H1 (cell line): ENCODE results near the gene MYMX.
"Not testable (repeated sequence)": the region's sequence is repeated elsewhere in the genome, so short reads cannot be mapped to it uniquely, and the experiment has no call there.

Experiments used
- EZH2 ChIP-seq: fragments of 200-600 bp; sonication (generic); IDR thresholded peaks from 2 replicates; pipeline ENCODE4 v1.7.1; 2012; ENCODE audit warnings: low read depth, mild to moderate bottlenecking, moderate library complexity, low read length, inconsistent platforms; ENCODE audit not compliant: severe bottlenecking
- HDAC2 ChIP-seq, 2 experiments: fragments of 300-600 bp in 1 of 2; sonication (generic) in 1 of 2; IDR thresholded peaks; 2 replicates each; pipeline ENCODE4 v1.6.1; 2011 to 2012; ENCODE audit warnings: low read depth in 2 of 2, low read length in 2 of 2, mild to moderate bottlenecking in 2 of 2, moderate library complexity in 2 of 2, borderline replicate concordance in 1 of 2, inconsistent platforms in 1 of 2
- TF ChIP-seq, protein P1 (sequence below): IDR thresholded peaks from 2 replicates; pipeline ENCODE4 v1.6.1; 2012; ENCODE audit warnings: inconsistent platforms
- TF ChIP-seq, protein P2 (sequence below), 3 experiments: IDR thresholded peaks; 1 replicate in 2 of 3; 2 replicates in 1 of 3; pipeline versions ENCODE4 v1.5.1 to v1.6.1; 2011; ENCODE audit warnings: low read length in 3 of 3, mild to moderate bottlenecking in 3 of 3, inconsistent platforms in 2 of 3, low read depth in 1 of 3, moderate library complexity in 1 of 3; ENCODE audit not compliant: insufficient read depth in 1 of 3; ENCODE audit errors: control extremely low read depth in 1 of 3

DNA sequence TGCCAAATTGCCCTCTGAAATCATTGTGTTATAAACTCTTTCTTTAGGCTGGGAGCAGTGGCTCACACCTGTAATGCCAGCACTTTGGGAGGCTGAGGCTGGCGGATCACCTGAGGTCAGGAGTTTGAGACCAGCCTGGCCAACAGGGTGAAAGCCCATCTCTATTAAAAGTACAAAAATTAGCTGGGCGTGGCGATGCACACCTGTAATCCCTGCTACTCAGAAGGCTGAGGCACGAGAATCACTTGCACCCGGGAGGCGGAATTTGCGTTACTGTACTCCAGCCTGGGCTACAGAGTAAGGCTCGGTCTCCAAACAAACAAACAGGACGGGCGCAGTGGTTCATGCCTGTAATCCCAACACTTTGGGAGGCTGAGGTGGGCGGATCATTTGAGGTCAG lies 20.4 kb upstream of the MYMX start:
- TF ChIP-seq, protein P1, sequence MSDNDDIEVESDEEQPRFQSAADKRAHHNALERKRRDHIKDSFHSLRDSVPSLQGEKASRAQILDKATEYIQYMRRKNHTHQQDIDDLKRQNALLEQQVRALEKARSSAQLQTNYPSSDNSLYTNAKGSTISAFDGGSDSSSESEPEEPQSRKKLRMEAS: not testable (repeated sequence)
- TF ChIP-seq HDAC2 (IDR thresholded peaks at IDR 0.05; ENCODE audit: borderline replicate concordance in 1 of 2, low read depth in 2 of 2, low read length in 2 of 2); EZH2: not testable (repeated sequence)
- TF ChIP-seq, protein P2, sequence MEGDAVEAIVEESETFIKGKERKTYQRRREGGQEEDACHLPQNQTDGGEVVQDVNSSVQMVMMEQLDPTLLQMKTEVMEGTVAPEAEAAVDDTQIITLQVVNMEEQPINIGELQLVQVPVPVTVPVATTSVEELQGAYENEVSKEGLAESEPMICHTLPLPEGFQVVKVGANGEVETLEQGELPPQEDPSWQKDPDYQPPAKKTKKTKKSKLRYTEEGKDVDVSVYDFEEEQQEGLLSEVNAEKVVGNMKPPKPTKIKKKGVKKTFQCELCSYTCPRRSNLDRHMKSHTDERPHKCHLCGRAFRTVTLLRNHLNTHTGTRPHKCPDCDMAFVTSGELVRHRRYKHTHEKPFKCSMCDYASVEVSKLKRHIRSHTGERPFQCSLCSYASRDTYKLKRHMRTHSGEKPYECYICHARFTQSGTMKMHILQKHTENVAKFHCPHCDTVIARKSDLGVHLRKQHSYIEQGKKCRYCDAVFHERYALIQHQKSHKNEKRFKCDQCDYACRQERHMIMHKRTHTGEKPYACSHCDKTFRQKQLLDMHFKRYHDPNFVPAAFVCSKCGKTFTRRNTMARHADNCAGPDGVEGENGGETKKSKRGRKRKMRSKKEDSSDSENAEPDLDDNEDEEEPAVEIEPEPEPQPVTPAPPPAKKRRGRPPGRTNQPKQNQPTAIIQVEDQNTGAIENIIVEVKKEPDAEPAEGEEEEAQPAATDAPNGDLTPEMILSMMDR (IDR thresholded peaks at IDR 0.05; ENCODE audit: control extremely low read depth in 1 of 3, insufficient read depth in 1 of 3, low read depth in 1 of 3, low read length in 3 of 3): not testable (repeated sequence)
